B cell (primary cell): ENCODE data around the gene CCDC191.

Experiments used
- EZH2 ChIP-seq: IDR thresholded peaks from 2 replicates; pipeline ENCODE4 v1.6.1; 2012; ENCODE audit warnings: borderline replicate concordance, low read depth, mild to moderate bottlenecking, moderate library complexity, low read length; ENCODE audit not compliant: insufficient read depth, poor library complexity, severe bottlenecking
- TF ChIP-seq, protein P1 (sequence below): fragments of 200-600 bp; IDR thresholded peaks from one replicate; pipeline ENCODE4 v1.8.0; 2022; ENCODE audit warnings: antibody characterized with exemption, mild to moderate bottlenecking

DNA sequence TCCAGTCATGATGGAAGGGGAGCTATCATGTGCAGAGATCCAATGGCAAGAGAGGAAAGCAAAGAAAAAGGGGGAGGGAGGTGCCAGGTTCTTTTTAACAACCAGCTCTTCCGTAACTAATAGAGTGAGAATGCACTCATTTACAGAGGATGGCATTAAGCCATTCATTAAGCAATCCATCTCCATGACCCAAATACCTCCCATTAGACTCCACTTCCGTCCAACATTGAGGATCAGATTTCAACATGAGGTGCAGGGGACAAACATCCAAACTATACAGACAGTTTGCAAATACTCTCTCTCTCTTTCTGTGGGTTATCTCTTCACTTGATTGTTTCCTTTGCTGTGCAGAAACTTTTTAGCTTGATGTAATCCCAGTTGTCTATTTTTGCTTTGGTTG lies 87.3 kb downstream of the CCDC191 start:
- TF ChIP-seq, protein P1, sequence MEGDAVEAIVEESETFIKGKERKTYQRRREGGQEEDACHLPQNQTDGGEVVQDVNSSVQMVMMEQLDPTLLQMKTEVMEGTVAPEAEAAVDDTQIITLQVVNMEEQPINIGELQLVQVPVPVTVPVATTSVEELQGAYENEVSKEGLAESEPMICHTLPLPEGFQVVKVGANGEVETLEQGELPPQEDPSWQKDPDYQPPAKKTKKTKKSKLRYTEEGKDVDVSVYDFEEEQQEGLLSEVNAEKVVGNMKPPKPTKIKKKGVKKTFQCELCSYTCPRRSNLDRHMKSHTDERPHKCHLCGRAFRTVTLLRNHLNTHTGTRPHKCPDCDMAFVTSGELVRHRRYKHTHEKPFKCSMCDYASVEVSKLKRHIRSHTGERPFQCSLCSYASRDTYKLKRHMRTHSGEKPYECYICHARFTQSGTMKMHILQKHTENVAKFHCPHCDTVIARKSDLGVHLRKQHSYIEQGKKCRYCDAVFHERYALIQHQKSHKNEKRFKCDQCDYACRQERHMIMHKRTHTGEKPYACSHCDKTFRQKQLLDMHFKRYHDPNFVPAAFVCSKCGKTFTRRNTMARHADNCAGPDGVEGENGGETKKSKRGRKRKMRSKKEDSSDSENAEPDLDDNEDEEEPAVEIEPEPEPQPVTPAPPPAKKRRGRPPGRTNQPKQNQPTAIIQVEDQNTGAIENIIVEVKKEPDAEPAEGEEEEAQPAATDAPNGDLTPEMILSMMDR = no peak
- no peak for TF ChIP-seq EZH2
